Measurements from ENCODE around the gene KCNK4.

KCNK4 gene

DNA sequence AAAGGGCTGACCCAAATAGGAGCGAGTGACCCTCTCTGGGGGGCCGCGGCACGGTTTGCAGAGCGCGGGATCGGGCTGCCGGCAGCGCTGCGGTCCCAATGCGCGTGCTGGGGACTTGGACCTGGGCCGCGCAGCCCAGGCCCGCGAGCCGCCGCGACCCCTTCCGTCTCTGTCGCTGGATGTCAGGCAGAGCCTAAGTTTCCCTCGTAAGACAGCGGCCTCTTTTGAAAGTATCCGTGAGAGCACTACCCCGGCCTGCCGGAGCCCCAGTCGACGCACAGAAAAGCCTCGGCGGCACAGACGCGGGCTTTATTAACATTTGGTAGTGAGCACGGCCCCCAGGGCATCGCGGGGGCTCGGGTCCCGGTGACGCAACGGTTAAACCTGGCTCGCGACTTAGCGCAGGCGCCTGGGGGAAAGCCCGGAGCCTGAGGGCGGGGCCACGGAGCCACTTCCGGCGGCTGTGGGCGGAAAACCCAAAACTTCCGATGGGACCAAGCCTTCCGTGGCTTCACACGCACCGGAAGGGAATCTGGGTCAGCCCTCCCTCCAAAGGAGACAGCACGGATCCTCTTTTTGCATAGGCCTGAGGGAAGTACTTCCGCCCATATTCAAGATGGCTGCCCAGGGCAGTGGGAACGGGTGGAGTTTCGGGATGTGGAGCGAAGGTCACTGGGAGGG is 21.4 kb upstream of the KCNK4 start:
- DNase-seq, result peak; percentile 98

DNA sequence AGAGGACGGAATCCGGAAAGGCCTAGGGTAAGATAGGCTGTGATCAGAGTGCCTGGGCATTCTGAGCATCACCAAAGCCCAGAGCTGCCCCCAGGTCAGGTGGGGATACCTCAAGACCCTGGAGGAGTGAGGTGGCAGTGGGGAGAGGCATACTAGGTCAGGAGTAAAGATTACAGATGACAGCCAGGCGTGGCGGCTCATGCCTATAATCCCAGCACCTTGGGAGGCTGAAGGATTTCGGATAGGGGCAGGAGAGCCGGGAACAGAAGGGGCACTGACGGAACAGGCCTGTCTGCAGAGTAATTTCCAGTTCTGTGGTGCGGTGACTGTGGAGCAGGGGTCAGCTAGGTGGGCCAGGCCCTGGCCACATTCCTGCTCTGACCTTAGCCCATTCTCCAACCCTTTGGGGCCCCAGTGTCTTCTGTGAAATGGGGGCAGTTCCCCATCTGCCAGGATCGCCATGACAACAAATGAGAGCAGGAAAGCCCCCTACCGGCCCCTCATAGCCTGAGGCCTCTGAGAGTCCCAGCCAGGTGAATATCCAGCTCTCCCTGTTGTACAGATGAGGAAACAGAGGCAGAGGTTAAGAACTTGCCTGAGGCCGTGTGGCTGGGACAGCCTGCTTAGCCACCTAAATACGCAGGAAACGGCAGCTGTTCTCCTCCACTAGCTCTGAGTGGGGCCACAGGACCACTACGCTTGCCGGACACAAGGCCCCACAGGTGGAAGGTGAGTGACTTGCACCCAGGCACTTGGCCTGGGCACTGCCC is 15.9 kb upstream of the KCNK4 start:
- no peak for DNase-seq

DNA sequence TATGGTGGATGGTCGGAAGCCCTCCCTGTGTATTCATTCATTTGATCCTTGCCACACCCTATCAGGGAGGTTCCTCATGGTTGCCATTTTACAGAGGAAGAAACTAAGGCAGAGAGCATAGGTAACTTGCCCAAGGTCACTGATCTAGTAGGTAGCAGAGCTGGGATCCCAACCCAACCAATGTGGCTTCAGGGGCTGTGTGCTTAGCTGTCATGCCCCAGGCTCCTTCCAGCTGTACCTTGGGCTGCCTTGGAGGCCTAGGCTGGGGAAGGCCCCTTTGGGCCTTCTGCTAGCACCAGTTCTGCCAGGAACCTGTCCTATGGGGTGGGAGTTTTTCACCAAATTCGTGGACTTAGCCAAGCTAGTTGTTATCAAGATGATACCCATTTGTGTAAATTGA is 15.3 kb upstream of the KCNK4 start:
- no peak for DNase-seq

DNA sequence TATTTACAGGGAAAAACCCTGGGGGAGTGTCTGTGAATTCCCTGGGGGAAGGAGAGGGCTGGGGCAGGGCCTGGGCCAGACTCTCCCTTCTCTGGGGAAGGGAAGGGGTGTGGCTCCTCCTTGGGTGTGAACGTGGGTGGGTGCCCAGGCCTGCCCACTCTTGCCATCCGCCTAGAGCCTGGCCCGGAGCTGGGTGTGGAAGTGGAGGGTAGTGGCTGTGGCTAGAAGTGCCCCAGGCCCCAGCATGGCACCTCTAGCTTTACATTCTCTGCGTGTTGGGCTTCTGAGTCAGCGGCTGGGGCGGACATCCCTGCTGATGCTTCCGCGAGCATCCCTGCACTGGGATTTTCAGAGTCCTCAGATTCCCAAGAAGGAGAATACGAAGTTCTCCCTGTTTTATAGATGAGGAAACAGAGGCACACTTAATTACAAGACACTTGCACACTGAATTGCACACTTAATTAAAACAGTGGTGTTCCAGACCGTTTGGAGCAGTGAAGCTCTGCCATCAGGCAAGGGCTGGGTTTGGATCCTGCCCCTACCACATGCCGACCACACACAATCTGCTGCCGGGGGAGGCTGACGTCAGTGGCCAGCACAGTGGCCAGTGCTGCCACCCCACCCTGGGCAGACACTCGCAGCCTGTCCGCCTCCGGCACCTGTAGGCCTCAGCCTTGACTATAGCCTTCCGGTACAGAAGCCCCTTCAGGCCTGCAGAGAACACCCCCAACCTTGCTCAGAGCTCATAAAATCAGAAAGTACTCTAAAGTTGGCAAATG is 14.3 kb upstream of the KCNK4 start:
- DNase-seq, result no peak

DNA sequence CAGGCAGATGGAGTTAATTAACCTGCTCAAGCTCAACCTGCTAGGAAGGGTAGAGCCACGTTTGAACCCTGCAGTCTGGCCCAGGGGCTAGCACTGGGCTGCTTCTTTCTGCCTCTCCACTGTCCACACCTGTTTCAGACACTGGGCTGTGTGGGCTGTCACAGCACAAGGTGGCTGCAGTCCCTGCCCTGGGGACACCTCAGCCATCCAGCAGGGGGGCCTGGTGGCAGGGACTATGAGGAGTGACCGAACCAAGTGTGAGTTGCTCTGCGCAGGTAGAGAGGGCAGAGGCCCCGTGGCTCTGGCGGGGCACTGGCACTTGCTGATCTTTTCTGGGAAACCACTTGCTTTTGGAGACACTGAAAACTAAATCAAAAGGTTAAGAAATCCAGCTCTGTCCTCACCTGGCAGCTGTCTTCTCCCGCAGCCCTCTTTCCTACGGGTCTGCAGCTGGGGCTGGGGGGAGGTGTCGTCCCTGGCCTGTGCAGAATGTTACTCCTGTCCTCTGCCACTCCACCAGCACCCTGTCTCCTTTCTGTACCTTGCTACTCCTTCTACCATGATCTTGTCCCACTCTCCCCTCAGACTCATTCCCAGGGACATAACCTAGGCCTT is 12.4 kb upstream of the KCNK4 start:
- DNase-seq, result no peak

DNA sequence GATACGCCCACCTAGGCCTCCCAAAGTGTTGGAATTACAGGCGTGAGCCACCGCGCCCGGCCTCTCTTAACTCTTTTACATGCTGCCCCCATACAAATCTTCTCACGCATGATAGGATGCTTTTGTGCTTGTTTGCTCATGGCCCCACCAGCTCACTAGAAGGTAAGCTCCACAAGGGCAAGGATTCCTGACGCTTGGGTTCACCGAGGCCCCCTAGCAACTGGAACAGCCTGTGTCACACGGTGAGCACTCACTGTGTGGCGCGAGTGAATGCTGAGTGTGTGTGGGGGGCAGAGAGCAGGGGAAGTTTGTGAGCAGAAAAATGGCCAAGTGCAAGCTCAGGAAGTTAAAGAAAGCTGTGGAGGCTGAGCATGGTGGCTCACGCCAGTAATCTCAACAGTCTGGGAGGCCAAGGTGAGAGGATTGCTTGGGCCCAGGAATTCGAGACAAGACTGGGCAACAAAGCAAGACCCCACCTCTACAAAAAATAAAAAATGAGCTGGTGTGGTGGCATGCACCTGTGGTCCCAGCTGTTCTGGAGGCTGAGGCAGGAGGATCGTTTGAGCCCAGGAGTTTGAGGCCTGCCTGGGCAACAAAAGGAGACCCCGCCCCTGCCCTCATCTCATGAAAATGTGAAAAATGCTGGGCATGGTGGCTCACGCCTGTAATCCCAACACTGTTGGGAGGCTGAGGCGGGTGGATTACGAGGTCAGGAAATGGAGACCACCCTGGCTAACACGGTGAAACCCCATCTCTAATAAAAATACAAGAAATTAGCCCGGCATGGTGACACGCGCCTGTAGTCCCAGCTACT is 8.9 kb upstream of the KCNK4 start:
- no peak for DNase-seq

DNA sequence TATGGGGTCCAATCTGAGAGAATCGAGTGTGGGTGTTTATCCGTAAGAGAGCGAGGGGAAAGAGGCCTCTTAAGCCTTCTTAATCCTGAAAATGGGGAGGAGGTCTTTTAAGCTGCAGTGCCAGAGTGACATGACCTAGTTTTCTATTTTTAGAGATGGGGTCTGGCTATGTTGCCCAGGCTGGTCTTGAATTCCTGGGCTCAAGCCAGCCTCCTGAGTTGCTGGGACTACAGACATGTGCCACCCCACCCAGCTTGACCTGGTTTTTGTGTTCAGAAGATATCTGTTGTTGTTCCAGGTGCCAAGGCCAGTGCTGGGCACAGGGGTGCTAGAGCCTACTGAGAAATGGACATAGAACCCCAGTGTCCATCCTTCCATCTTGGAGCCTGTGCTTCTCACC is 8.0 kb upstream of the KCNK4 start:
- no peak for DNase-seq

DNA sequence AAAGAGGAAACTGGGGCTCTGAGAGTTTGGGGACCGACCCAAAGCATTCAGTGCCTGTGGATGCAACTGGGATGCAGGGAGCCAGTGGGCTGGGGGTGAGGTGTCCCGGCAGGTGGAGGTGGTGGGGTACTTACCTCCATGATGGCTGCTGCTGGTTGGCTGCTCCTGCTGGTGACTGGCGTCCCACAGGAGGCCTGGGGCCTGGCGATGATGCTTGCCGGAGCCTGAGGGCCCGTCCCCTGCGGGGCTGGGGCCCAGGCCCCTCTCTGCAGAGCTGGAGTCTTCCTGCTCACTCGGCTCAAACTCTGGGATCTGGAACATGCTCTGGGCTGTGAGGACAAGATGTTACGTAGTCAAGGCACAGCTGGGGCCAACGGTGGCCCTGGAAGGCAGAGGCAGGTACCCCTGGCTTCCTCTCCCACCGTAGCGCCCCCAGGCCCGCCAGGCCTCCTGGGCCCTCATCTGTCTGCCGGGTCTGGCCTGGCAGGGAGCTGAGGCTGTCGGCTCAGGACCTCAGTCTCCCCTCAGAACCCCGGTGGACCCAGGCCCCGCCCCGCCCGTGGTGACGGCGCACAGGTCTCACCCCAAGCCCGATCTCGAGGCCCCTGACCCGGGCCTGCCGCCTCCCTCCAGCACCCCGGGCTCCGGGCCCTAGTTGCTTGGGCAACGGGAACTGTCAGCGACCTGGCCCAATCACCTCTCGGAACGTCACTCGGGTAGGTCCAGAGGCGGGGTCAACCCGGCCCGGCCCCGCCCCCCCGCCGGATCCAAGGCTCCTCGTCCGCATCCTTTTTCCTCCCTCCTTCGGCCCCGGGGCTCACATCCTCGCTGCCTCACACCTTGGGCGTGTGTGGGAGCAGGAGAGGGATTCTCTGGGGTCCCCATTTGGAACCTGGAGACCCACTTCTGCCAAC is 6.8 kb upstream of the KCNK4 start, which contains the start of gene BAD:
Gene BAD (minus strand): TSS at position 618 of the 914 bp plus-strand sequence. CDS start 297 bp downstream, at position 321.
- DNase-seq, result peak; percentile 90

DNA sequence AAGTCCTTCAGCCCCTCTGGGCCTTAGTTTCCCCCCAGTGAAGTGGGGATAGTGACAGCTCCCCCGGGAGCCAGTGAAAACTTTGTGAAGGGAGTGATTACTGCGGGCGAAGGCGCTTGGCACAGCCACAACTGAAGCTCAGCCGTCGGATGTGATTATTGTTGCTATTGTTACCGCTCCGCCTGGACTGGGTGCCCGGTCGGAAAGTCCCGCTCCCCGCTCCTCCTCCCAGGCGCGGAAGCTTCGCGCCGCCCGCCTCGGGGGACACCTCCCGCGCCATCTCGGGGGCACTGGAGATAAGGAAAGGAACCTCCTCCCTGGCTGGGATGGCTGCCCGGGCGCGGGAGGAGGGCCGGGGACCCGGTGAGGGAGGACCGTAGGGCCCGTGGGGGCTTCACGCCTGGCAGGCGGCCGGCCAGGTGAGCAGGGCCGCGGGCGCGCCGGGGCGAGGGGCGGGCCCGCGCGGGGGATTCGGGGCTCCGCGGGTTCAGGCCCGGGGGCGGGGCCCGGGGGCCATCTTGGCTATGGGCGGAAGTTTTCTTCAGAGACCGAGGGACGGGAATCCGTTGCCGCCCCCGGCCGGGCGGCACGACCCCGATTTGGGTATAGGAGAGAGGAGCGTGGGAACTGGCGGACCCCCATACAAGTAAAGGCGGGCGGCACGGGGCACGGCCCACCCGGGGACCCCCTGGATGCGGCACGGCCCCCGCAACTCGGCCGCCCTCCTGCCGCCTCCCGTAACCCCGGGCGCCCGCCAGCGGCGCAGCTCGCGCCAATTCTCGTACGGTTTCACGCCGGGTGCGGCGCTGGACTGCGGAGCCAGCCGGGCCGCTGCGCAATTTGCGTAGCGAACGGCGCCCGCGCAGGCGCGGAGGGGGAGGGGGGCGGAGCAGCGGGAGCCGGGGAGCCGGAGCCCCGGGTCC is 5.9 kb upstream of the KCNK4 start, which contains the start of gene GPR137:
Gene GPR137 (plus strand): TSS at position 887 of the 923 bp plus-strand sequence. CDS start 677 bp downstream, outside the sequence.
- DNase-seq, result peak; percentile 92

DNA sequence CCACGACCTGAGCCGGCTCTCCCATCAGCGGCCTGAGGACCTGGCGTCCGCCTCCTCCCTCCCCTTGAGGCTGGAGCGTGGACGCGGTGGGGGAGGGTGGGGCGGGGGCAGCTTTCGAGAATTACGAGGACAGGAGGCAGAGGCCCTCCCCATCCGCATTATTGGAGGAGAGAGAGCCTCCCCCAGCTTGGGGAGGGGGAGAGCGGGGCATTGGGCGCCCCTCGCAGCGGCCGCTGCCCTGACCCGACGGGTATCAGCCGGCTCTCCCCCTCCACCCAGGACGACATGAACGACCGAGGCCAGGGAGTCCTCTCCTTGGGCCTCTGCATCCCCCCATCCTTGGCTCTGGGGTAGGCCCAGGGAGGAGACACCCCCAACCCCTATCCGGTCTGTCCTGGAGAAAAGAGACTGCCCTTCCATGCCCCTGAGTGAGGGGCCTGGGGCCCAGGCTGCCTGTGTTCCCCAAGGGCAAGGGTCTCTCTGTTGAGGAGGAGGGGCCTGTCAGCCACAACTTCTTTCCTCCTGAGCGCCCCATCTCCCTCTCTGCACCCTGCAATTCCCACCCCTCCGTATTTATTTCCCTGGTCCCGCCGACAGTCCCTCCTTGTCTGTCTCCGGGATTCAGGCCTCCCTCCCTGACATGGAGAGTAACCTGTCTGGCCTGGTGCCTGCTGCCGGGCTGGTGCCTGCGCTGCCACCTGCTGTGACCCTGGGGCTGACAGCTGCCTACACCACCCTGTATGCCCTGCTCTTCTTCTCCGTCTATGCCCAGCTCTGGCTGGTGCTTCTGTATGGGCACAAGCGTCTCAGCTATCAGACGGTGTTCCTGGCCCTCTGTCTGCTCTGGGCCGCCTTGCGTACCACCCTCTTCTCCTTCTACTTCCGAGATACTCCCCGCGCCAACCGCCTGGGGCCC is 5.0 kb upstream of the KCNK4 start:
- no peak for DNase-seq

DNA sequence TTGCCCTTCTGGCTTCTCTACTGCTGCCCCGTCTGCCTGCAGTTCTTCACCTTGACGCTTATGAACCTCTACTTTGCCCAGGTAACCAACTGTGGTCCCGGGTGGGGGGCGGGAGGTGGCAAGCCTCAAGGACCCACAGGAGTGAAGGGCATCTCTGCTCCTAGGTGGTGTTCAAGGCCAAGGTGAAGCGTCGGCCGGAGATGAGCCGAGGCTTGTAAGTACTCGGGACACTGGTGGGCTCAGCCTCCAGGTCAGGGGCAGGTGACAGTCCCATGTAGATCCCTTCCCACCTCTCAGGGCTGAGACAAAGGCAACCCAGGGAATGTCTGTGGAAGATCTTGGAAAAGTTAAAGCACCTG is 4.3 kb upstream of the KCNK4 start:
- no peak for DNase-seq

DNA sequence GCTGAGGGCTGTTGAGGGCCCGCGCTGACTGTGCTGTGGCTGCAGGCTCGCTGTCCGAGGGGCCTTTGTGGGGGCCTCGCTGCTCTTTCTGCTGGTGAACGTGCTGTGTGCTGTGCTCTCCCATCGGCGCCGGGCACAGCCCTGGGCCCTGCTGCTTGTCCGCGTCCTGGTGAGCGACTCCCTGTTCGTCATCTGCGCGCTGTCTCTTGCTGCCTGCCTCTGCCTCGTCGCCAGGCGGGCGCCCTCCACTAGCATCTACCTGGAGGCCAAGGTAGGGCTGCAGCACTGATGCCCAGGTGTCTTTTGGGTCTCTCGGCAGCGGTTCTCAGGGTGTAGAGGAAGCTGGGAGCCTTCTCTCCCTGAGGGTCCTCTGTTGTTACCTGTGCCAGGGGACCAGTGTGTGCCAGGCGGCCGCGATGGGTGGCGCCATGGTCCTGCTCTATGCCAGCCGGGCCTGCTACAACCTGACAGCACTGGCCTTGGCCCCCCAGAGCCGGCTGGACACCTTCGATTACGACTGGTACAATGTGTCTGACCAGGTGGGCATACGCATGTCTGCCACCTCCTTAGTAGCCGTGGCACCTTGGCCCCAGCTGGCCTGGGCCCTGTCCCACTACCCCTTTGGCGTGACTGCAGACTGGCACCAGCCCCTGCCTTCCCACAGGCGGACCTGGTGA is 3.3 kb upstream of the KCNK4 start:
- no peak for DNase-seq

DNA sequence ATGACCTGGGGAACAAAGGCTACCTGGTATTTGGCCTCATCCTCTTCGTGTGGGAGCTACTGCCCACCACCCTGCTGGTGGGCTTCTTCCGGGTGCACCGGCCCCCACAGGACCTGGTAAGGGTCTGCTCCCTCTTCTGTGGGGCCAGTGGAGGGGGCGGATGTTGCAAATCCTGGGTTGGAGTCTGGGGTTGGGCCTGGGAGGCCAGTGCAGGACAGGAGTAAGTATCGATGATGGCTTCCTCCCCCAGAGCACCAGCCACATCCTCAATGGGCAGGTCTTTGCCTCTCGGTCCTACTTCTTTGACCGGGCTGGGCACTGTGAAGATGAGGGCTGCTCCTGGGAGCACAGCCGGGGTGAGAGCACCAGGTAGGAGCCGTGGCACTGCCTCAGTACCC is 2.8 kb upstream of the KCNK4 start:
- DNase-seq, result no peak

DNA sequence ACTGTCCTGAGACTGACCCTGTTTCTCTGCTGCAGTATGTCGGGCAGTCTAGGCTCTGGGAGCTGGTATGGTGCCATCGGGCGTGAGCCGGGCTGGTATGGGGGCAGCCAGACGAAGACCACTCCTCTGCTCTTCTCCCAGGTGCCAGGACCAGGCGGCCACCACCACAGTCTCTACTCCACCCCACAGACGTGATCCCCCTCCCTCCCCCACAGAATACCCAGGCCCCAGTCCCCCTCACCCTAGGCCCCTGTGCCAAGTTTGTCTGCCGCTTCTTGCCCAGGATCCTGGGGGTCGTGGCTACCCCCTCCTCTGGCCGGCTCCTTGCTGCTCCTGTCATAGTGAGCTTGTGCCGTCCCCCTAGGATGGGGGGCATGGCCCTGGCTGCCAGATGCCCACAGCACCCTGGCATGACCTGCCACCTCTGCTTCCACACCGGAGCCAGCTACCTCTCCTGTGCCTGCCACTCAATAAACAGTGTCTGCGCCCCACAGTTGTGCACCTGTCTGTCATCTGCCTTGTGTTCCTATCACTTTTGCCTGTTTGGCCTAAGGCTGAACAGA is 2.0 kb upstream of the KCNK4 start:
- no peak for DNase-seq

DNA sequence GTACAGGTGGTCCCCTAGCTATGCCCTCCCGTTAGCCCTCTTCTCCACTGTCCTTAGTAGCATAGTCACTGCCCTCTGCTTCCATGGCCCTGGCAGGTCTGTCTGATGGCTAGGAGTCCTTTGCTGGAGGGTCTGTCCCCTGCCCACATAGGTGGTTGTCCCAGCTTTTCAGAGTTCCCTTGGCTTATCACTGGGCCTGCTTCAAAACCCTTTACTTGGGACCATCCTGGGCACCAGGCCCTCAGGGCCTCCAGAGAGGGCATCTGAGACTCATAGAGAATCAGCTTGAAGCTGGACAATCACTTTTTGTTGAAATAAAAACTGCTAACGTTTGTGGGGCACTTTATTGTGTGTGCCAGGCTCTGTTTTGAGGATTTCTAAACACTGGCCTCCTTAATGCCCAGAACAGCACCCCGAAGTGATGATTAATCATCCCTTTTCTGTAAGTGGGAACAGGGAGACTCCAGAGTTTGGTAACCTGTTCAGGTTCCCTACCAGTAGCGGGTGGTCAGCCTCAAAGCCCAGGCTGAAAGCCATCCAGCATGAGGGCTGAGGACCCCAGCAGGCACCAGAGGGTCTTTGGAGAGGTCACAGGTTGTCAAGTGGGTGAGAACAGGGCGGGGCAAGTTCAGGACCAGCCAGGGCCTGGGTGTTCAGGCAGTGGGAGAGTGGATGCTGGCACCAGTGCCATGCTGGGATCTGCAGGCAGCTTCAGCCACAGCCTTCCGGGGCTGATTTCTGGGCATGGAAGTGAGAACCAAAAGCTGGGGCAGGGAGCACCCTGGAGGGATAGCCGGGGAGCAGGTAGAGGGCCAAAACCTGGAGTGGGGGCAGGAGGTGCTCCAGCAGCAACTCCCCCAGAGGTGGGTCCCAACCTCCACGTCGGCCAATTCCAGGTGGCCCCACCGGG is 495 bp upstream of the KCNK4 start:
- no peak for DNase-seq

DNA sequence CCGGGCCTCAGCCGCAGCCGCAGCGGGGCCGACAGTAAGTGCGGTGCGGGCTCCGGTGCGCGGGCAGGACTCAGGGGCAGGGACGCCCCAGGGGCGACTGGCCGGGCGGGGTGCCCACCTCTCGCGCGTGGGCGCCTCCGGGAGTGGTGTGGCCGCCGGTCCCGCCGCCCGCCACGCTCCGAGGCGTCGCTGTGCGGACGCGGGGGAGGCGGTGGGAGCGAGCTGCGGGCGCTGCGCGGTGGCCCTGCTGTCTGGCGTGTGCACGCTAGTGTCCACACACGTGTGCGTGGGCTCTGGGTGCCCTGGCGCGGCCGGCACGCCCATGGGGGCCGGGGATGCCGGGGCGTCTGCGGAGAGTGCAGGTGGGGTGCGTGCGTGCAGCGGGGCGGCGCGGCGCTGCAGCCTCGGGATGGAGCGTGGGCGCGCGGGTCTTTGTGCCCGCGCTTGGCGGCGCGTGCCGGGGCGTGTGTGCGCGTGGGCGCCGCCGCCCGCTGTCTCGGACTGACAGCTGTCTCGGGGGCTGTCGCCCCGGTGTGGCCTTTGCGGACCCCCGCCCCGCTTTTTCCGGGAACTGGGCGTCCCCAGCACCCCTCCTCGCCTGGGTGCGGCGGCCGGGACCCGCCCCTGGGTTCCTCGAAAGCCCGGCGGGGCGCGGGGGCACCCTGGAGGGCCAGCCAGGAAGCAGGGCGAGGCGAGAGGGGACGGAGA is 804 bp downstream of the KCNK4 start:
- DNase-seq, result no peak
